Measurements from ENCODE around the gene MFSD12.

The MFSD12 gene

GRCh38 chr19:3590991-3591659, 33.7 kb upstream of the MFSD12 start:
- Histone ChIP-seq H3K4me1 (ENCODE audit: insufficient read depth, poor library complexity, severe bottlenecking) (no peaks in the 10 kb centered on the region), H3K27me3 (ENCODE audit: insufficient read depth, poor library complexity, severe bottlenecking) (peaks cover 11% of the 10 kb centered on the region), H3K27ac (ENCODE audit: poor library complexity, severe bottlenecking) (no peak overlapping the region), H3K9me3 (ENCODE audit: severe bottlenecking) (no peaks in the 10 kb centered on the region), H3K4me3 (ENCODE audit: severe bottlenecking) (no peak overlapping the region), H3K36me3 (ENCODE audit: low read depth) (no peaks in the 10 kb centered on the region)
- DNase-seq (ENCODE audit: low spot score) (no peak), ATAC-seq (ENCODE audit: low read depth) (no peak)
- TF ChIP-seq CTCF (IDR thresholded peaks at IDR 0.05; ENCODE audit: poor library complexity, severe bottlenecking): no peak

DNA sequence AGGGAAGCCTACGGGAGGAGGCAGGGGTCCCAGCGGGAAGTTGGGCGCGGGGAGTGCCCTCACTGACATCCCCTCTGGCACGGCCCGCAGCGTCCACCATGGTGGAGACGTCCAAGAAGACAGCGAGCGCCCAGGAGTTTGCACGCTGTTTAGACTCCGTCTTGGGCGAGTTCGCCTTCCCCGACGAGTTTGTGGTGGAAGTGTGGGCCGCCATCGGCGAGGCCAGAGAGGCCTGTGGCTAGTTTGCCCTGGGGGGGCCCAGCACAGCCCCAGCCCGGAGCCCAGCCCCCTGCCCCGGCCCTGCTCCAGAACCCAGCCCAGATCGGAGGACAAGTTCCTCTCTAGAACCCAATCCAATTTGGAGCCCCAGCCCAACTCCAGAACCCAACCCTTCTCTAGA, 32.6 kb upstream of the MFSD12 start:
- ATAC-seq (ENCODE audit: low read depth): no peak
- H3K27ac ChIP-seq (ENCODE audit: poor library complexity, severe bottlenecking): no peak overlapping the region

DNA sequence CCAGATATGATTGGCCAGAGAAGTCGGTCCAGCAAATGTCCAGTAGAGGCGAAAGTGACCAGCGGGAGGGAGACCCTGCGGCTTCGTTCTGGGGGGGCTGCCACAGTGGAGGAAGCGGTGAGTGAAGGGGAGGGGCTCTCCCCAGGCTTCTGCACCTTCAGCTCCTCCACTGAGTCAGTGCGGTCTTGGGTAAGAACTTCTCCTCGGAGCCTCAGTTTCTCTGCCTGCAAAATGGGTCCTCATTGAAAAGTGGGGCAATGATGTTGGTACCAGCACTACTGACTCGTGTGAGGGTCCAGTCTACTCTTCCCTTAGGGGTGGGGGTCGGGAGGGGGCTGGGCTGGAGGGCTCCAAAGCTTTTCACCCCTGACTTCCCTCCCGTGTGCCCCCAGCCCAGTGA, 32.1 kb upstream of the MFSD12 start:
- peaks cover 23% of the 10 kb centered on the region for H3K27me3 ChIP-seq (ENCODE audit: insufficient read depth, poor library complexity, severe bottlenecking)
- no peak for ATAC-seq (ENCODE audit: low read depth)

More for the DNA sequence above, 32.6 kb upstream of the MFSD12 start:
- Histone ChIP-seq H3K36me3 (ENCODE audit: low read depth) (no peaks in the 10 kb centered on the region), H3K4me3 (ENCODE audit: severe bottlenecking) (no peak overlapping the region), H3K27me3 (ENCODE audit: insufficient read depth, poor library complexity, severe bottlenecking) (peaks cover 20% of the 10 kb centered on the region), H3K9me3 (ENCODE audit: severe bottlenecking) (no peaks in the 10 kb centered on the region), H3K4me1 (ENCODE audit: insufficient read depth, poor library complexity, severe bottlenecking) (no peaks in the 10 kb centered on the region)
- DNase-seq (ENCODE audit: low spot score): no peak
- TF ChIP-seq CTCF (IDR thresholded peaks at IDR 0.05; ENCODE audit: poor library complexity, severe bottlenecking): no peak

GRCh38 chr19:3586707-3587346, 29.4 kb upstream of the MFSD12 start:
- Histone ChIP-seq H3K27me3 (ENCODE audit: insufficient read depth, poor library complexity, severe bottlenecking) (peaks cover 24% of the 10 kb centered on the region), H3K9me3 (ENCODE audit: severe bottlenecking) (no peaks in the 10 kb centered on the region), H3K4me1 (ENCODE audit: insufficient read depth, poor library complexity, severe bottlenecking) (no peaks in the 10 kb centered on the region), H3K27ac (ENCODE audit: poor library complexity, severe bottlenecking) (no peak overlapping the region), H3K4me3 (ENCODE audit: severe bottlenecking) (no peak overlapping the region), H3K36me3 (ENCODE audit: low read depth) (no peaks in the 10 kb centered on the region)
- no peak for TF ChIP-seq CTCF (IDR thresholded peaks at IDR 0.05; ENCODE audit: poor library complexity, severe bottlenecking)
- DNase-seq (ENCODE audit: low spot score) (no peak), ATAC-seq (ENCODE audit: low read depth) (no peak)

More for the DNA sequence above, 32.1 kb upstream of the MFSD12 start:
- no peak for TF ChIP-seq CTCF (IDR thresholded peaks at IDR 0.05; ENCODE audit: poor library complexity, severe bottlenecking)
- Histone ChIP-seq H3K4me1 (ENCODE audit: insufficient read depth, poor library complexity, severe bottlenecking) (no peaks in the 10 kb centered on the region), H3K27ac (ENCODE audit: poor library complexity, severe bottlenecking) (no peak overlapping the region), H3K4me3 (ENCODE audit: severe bottlenecking) (no peak overlapping the region), H3K9me3 (ENCODE audit: severe bottlenecking) (no peaks in the 10 kb centered on the region), H3K36me3 (ENCODE audit: low read depth) (no peaks in the 10 kb centered on the region)
- DNase-seq (ENCODE audit: low spot score): no peak

DNA sequence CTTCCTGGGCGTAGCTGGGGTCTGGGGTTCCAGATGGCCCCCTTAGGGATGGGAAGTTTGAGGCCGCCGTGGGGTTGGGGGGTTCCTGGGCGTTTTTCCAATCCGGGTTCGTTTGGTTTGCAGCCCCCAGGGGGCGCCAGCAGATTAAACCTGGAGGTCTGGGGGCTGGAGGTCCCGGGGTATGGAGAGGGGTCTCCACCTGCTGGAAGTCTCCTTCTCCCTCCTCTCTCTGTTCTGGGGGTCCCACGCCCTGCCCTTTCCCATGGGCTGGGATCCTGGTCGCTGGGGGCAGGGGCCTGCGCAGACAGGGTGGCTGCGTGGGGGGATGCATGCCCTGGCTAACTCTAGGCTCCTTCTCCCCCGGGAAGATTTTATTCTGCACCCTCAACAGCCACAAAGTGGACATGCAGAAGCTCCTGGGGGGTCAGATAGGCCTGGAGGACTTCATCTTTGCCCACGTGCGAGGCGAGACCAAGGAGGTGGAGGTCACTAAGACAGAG, 28.8 kb upstream of the MFSD12 start:
- peak; percentile 40 for TF ChIP-seq CTCF (IDR thresholded peaks at IDR 0.05; ENCODE audit: poor library complexity, severe bottlenecking)
- no peak for ATAC-seq (ENCODE audit: low read depth)
- Histone ChIP-seq H3K27ac (ENCODE audit: poor library complexity, severe bottlenecking) (no peak overlapping the region), H3K4me3 (ENCODE audit: severe bottlenecking) (no peak overlapping the region), H3K36me3 (ENCODE audit: low read depth) (no peaks in the 10 kb centered on the region), H3K27me3 (ENCODE audit: insufficient read depth, poor library complexity, severe bottlenecking) (peaks cover 24% of the 10 kb centered on the region), H3K4me1 (ENCODE audit: insufficient read depth, poor library complexity, severe bottlenecking) (no peaks in the 10 kb centered on the region), H3K9me3 (ENCODE audit: severe bottlenecking) (no peaks in the 10 kb centered on the region)
- DNase-seq (ENCODE audit: low spot score): no peak
